Skin of body (tissue), 2 donors: ENCODE results near the gene MTCH2. TPM values are rescaled to one million over a fixed set of nuclear protein-coding genes. Genes with fewer than 3 reads are reported as not detected.

ENCODE experiments used
- DNase-seq: peaks from one replicate; lab custom pipeline; 2025; lab: John Stamatoyannopoulos, UW
- total RNA-seq: library from RNA; depleted of rRNA; stranded (reverse); fragments of >200 nt; gene quantifications from one replicate; pipeline ENCODE4 v1.2.3, GENCODE V29; 2014

Gene MTCH2
- total RNA-seq, 1 donor from 2014 or later, result 34.4 TPM

GRCh38 chr11:47591764-47592163 lies 50.6 kb downstream of the MTCH2 start:
- no peak for DNase-seq

GRCh38 chr11:47589977-47590861 lies 52.1 kb downstream of the MTCH2 start:
- DNase-seq, result peak; percentile 30

GRCh38 chr11:47589584-47589976 lies 52.8 kb downstream of the MTCH2 start:
- DNase-seq, result no peak

- DNase-seq, result no peak
These were observed 53.2 kb downstream of the MTCH2 start for GRCh38 chr11:47589118-47589517.

GRCh38 chr11:47587723-47588326 lies 54.5 kb downstream of the MTCH2 start:
- no peak for DNase-seq

- no peak for DNase-seq
These were observed 55.2 kb downstream of the MTCH2 start for GRCh38 chr11:47587039-47587716.

GRCh38 chr11:47586098-47586855 lies 56.1 kb downstream of the MTCH2 start, which contains the start of gene FAM180B:
TSS of gene FAM180B (plus strand) at chr11:47586678. CDS start at chr11:47586769, 91 bp downstream.
- peak; percentile 68 for DNase-seq

- no peak for DNase-seq
These were observed 58.5 kb downstream of the MTCH2 start for GRCh38 chr11:47583844-47584243.

- DNase-seq, result peak; percentile 96
These were observed 63.5 kb downstream of the MTCH2 start, which contains the start of the genes KBTBD4 and NDUFS3 for GRCh38 chr11:47578524-47579494. TSS of gene KBTBD4 (minus strand) at chr11:47578970. CDS start at chr11:47578951, 19 bp downstream. TSS of gene NDUFS3 (plus strand) at chr11:47579074. CDS start at chr11:47579092, 18 bp downstream.

- DNase-seq, result no peak
These were observed 64.8 kb downstream of the MTCH2 start for GRCh38 chr11:47577460-47578041.

GRCh38 chr11:47573321-47573720 lies 69.0 kb downstream of the MTCH2 start:
- no peak for DNase-seq

GRCh38 chr11:47572715-47573255 lies 69.6 kb downstream of the MTCH2 start:
- no peak for DNase-seq

GRCh38 chr11:47571895-47572294 lies 70.5 kb downstream of the MTCH2 start:
- DNase-seq, result no peak

- DNase-seq, result no peak
These were observed 71.0 kb downstream of the MTCH2 start for GRCh38 chr11:47571357-47571729.

- no peak for DNase-seq
These were observed 71.6 kb downstream of the MTCH2 start for GRCh38 chr11:47570651-47571356.

- DNase-seq, result no peak
These were observed 72.7 kb downstream of the MTCH2 start for GRCh38 chr11:47569646-47570045.
